PC-3 (cell line): ENCODE data around the gene SH3RF2. TPM values are rescaled to one million over a fixed set of nuclear protein-coding genes. Genes with fewer than 3 reads are reported as not detected.

Source experiments
- ATAC-seq: fragments of 200-7000 bp; cut with Tn5 transposase; 2 replicates; pipeline ENCODE4 v1.9.1; 2020; ENCODE audit warnings: mild to moderate bottlenecking, moderate library complexity
- BruUV-seq: library from RNA; stranded (reverse); fragments of 400-500 nt; replicated peaks from 2 replicates; lab custom pipeline; 2021; lab: Mats Ljungman, UMichigan
- CTCF ChIA-PET: fragments of 300-600 bp; sonication (Branson Sonifier 250); formaldehyde crosslinking; loops from one replicate; lab custom pipeline; 2022; ENCODE audit warnings: antibody characterized with exemption; lab: Charles Lee
- POLR2A ChIA-PET: fragments of 300-600 bp; sonication (Branson Sonifier 250); formaldehyde crosslinking; loops from one replicate; lab custom pipeline; 2022; ENCODE audit warnings: antibody characterized with exemption; ENCODE audit not compliant: unreplicated experiment; lab: Charles Lee
- DNase-seq: peaks from one replicate; pipeline ENCODE4 v3.0.0-alpha.2; 2015
- H2AFZ ChIP-seq: fragments of 300-600 bp; sonication (generic); 2 replicates; pipeline ENCODE4 v1.6.0; 2016; ENCODE audit warnings: antibody characterized with exemption, low read length
- H3F3A ChIP-seq: fragments of 300-600 bp; sonication (generic); one replicate; pipeline ENCODE4 v1.6.0; 2017; ENCODE audit warnings: antibody characterized with exemption, low read length, control low read depth, mild to moderate bottlenecking; ENCODE audit not compliant: unreplicated experiment
- H3K27ac ChIP-seq: fragments of 300-600 bp; sonication (generic); 2 replicates; pipeline ENCODE4 v1.5.1; 2016; ENCODE audit warnings: mild to moderate bottlenecking, low read length
- H3K27me3 ChIP-seq: fragments of 300-600 bp; sonication (generic); 2 replicates; pipeline ENCODE4 v1.6.1; 2016; ENCODE audit warnings: low read length, mixed read lengths
- H3K36me3 ChIP-seq: fragments of 300-600 bp; sonication (generic); 2 replicates; pipeline ENCODE4 v1.6.1; 2016; ENCODE audit warnings: low read depth, mixed run types, low read length, mixed read lengths
- H3K4me1 ChIP-seq: fragments of 300-600 bp; sonication (generic); 2 replicates; pipeline ENCODE4 v1.5.1; 2016; ENCODE audit warnings: low read length; ENCODE audit not compliant: insufficient read depth
- H3K4me2 ChIP-seq: fragments of 300-600 bp; sonication (generic); 2 replicates; pipeline ENCODE4 v1.6.0; 2016; ENCODE audit warnings: low read length
- H3K4me3 ChIP-seq: fragments of 300-600 bp; sonication (generic); 2 replicates; pipeline ENCODE4 v1.5.1; 2016; ENCODE audit warnings: mild to moderate bottlenecking, low read length, mixed read lengths
- H3K79me2 ChIP-seq: fragments of 300-600 bp; sonication (generic); 2 replicates; pipeline ENCODE4 v1.6.1; 2017; ENCODE audit warnings: low read length, mixed read lengths
- H3K9ac ChIP-seq: fragments of 300-600 bp; sonication (generic); 2 replicates; pipeline ENCODE4 v1.6.0; 2016; ENCODE audit warnings: mild to moderate bottlenecking, low read length
- H3K9me2 ChIP-seq: fragments of 300-600 bp; sonication (generic); replicated peaks from 2 replicates; pipeline ENCODE4 v1.6.1; 2016; ENCODE audit warnings: mixed run types, low read length, mixed read lengths
- H3K9me3 ChIP-seq: fragments of 300-600 bp; sonication (generic); 2 replicates; pipeline ENCODE4 v1.6.1; 2016; ENCODE audit warnings: low read length, mixed read lengths
- H4K20me1 ChIP-seq: fragments of 300-600 bp; sonication (generic); 2 replicates; pipeline ENCODE4 v1.6.1; 2016; ENCODE audit warnings: low read length, mixed read lengths
- EZH2 ChIP-seq: fragments of 300-600 bp; sonication (generic); IDR thresholded peaks from one replicate; pipeline ENCODE4 v1.6.1; 2017; ENCODE audit warnings: antibody characterized with exemption, mild to moderate bottlenecking, low read length; ENCODE audit not compliant: unreplicated experiment
- EZH2phosphoT487 ChIP-seq: fragments of 300-600 bp; sonication (generic); IDR thresholded peaks from 2 replicates; pipeline ENCODE4 v1.6.1; 2018; ENCODE audit warnings: mild to moderate bottlenecking, antibody characterized with exemption, low read length, borderline replicate concordance
- intact Hi-C: fragments of 100-400 bp; cut with micrococcal nuclease; formaldehyde crosslinking; loops from 2 replicates; pipeline ENCODE4 v1.9.0; 2023
- total RNA-seq: library from RNA; depleted of rRNA; stranded (reverse); fragments of >200 nt; gene quantifications from 2 replicates; pipeline ENCODE4 v1.2.3, GENCODE V29; 2014
- TF ChIP-seq, protein P1 (sequence below): fragments of 300-600 bp; sonication (generic); conservative IDR thresholded peaks from 2 replicates; pipeline ENCODE4 v1.5.1; 2017; ENCODE audit warnings: antibody characterized with exemption, low read depth, mild to moderate bottlenecking, low read length

The SH3RF2 gene
- total RNA-seq, 1 experiment from 2014 or later: 5.9 TPM

DNA sequence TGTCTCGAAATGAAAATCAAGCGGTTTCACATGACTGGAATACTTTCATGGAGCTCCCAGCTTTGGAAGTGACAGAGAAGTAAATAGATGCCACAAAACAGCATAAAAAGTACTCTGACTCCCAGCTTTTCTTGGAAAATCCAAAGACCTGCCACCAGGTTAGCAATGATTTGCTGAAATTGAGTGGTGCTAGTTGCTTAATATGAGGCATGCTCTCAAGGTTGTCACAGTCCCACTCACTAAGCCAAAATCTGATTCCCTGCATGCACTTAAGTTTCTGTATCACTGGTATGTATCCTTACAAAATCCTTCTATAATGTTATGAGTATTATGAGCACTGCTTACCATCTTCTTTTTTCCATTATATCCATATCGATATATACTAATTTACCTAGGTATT lies 13.0 kb upstream of the SH3RF2 start:
- Histone ChIP-seq H3F3A (no peaks in the 10 kb centered on the region), H3K4me3 (no peak overlapping the region), H2AFZ (no peak overlapping the region), H3K4me2 (no peak overlapping the region), H3K9me3 (no peaks in the 10 kb centered on the region), H3K27ac (no peak overlapping the region), H3K27me3 (no peaks in the 10 kb centered on the region), H3K9me2 (no peaks in the 10 kb centered on the region), H3K36me3 (no peaks in the 10 kb centered on the region), H4K20me1 (no peaks in the 10 kb centered on the region), H3K4me1 (peaks cover 18% of the 10 kb centered on the region), H3K9ac (no peak overlapping the region), H3K79me2 (no peaks in the 10 kb centered on the region)
- ChIA-PET CTCF (no interaction called here), POLR2A (no interaction called here)
- BruUV-seq: no TSS peak
- DNase-seq: no peak
- ATAC-seq: no peak
- TF ChIP-seq, protein P1, sequence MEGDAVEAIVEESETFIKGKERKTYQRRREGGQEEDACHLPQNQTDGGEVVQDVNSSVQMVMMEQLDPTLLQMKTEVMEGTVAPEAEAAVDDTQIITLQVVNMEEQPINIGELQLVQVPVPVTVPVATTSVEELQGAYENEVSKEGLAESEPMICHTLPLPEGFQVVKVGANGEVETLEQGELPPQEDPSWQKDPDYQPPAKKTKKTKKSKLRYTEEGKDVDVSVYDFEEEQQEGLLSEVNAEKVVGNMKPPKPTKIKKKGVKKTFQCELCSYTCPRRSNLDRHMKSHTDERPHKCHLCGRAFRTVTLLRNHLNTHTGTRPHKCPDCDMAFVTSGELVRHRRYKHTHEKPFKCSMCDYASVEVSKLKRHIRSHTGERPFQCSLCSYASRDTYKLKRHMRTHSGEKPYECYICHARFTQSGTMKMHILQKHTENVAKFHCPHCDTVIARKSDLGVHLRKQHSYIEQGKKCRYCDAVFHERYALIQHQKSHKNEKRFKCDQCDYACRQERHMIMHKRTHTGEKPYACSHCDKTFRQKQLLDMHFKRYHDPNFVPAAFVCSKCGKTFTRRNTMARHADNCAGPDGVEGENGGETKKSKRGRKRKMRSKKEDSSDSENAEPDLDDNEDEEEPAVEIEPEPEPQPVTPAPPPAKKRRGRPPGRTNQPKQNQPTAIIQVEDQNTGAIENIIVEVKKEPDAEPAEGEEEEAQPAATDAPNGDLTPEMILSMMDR: no peak
- no peak for TF ChIP-seq EZH2phosphoT487
- no peak for TF ChIP-seq EZH2
- intact Hi-C loops: no loop called here

DNA sequence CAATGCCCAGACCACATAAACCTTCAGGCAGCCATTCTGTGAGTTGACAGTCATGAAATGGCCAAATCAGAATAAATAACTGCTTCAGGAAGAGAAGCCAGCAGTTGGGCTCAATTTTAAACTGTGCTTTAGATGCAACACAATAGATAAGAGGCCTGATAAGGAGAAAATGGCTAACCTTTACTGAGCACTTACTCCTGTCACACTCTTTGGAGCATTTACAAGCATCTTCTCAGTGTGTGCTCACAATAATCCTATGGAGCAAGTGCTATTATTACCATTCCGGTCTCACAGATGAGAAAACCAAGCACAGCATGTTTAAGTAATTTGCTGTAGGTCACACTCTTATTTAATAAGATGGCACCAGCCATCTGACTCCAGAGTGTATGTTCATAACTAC lies 11.5 kb upstream of the SH3RF2 start:
- no peak overlapping the region for H3K27ac ChIP-seq
- no peak; the same call in 1 of the 2 replicates for ATAC-seq
- DNase-seq: no peak
- H2AFZ ChIP-seq: no peak overlapping the region
- H3K4me2 ChIP-seq: peak overlapping the region; percentile 42; the same call in 1 of the 2 replicates
- H4K20me1 ChIP-seq: no peaks in the 10 kb centered on the region
- H3K9ac ChIP-seq: no peak overlapping the region
- H3K4me1 ChIP-seq: peaks cover 18% of the 10 kb centered on the region
- H3K36me3 ChIP-seq: no peaks in the 10 kb centered on the region
- no peaks in the 10 kb centered on the region for H3K79me2 ChIP-seq
- no peaks in the 10 kb centered on the region for H3K9me2 ChIP-seq
- H3K4me3 ChIP-seq: no peak overlapping the region
- intact Hi-C loops: no loop called here
- TF ChIP-seq EZH2 (no peak), EZH2phosphoT487 (no peak)
- TF ChIP-seq, protein P1: no peak
- H3F3A ChIP-seq: no peaks in the 10 kb centered on the region
- no peaks in the 10 kb centered on the region for H3K9me3 ChIP-seq
- ChIA-PET CTCF (no interaction called here), POLR2A (interaction anchor here (0.7 kb wide), 1 partner anchor 28 kb away, joined by 3 read pairs; no protein-coding TSS in a partner anchor)
- H3K27me3 ChIP-seq: no peaks in the 10 kb centered on the region
- no TSS peak for BruUV-seq

DNA sequence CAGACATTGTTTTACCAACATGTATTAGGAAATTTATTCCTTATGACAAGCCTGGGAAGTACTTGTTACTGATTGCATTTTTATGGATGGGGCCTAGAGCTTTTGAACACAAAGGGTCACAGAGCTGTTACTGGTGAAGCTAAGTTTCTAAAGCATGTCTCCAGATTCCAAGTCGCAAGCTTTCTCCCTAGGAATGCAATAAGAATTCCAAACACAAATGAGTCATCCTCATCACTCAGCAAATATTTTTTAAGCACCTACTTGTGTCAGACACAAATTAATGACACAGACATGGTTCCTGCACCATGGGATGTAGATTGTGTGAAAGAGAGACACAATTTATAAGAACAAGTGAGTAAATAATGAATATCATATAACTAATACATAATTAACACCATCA lies 11.0 kb upstream of the SH3RF2 start:
- Histone ChIP-seq H3K9ac (no peak overlapping the region), H3K4me3 (no peak overlapping the region), H3K4me2 (peak overlapping the region; percentile 42), H3K4me1 (peaks cover 18% of the 10 kb centered on the region), H3K27ac (no peak overlapping the region), H3K79me2 (no peaks in the 10 kb centered on the region), H4K20me1 (no peaks in the 10 kb centered on the region), H3F3A (no peaks in the 10 kb centered on the region), H3K9me2 (no peaks in the 10 kb centered on the region), H3K27me3 (no peaks in the 10 kb centered on the region), H2AFZ (no peak overlapping the region), H3K9me3 (no peaks in the 10 kb centered on the region), H3K36me3 (no peaks in the 10 kb centered on the region)
- no TSS peak for BruUV-seq
- peak; percentile 96 for ATAC-seq
- intact Hi-C loops: no loop called here
- ChIA-PET POLR2A (interaction anchor here (0.7 kb wide), 1 partner anchor 27 kb away, joined by 3 read pairs; no protein-coding TSS in a partner anchor), CTCF (no interaction called here)
- no peak for TF ChIP-seq EZH2phosphoT487
- TF ChIP-seq, protein P1: no peak
- TF ChIP-seq EZH2: no peak
- DNase-seq: peak; percentile 83
